ENCODE measurements around the gene ONECUT3.

- TF ChIP-seq CTCF (IDR thresholded peaks at IDR 0.05; ENCODE audit: extremely low read depth in 1 of 2, insufficient read depth in 1 of 2, low read depth in 1 of 2, low read length in 2 of 2) (no peak), POLR2A (IDR thresholded peaks at IDR 0.05; ENCODE audit: low read depth, low read length) (no peak), JUN (IDR thresholded peaks at IDR 0.05; ENCODE audit: borderline replicate concordance, insufficient read depth, insufficient read length, low read depth) (no peak), EZH2 (IDR thresholded peaks at IDR 0.05; ENCODE audit: borderline replicate concordance, low read depth, low read length, severe bottlenecking) (peak; percentile 94), POLR2AphosphoS5 (IDR thresholded peaks at IDR 0.05; ENCODE audit: insufficient read depth, low read depth, low read length) (no peak), FOS (IDR thresholded peaks at IDR 0.05; ENCODE audit: borderline replicate concordance, insufficient read depth, low read length) (no peak)
These were observed 4.4 kb upstream of the ONECUT3 start for GRCh38 chr19:1748873-1749341.
